Right ventricle myocardium superior (tissue), 1 donor: Measurements from ENCODE around the gene PRDM2. TPM values are rescaled to one million over a fixed set of nuclear protein-coding genes. Genes with fewer than 3 reads are reported as not detected.

Experiments used
- ATAC-seq: fragments of 200-7000 bp; cut with Tn5 transposase; one replicate; pipeline ENCODE4 v1.9.1; 2020; ENCODE audit warnings: mild to moderate bottlenecking; ENCODE audit not compliant: poor library complexity
- DNase-seq: peaks from one replicate; pipeline ENCODE4 v3.0.0-alpha.2; 2020
- intact Hi-C: fragments of 100-400 bp; cut with DNase I; formaldehyde crosslinking; loops from one replicate; pipeline ENCODE4 v1.11.2; 2022
- total RNA-seq: library from RNA; stranded (reverse); fragmentation: NEBNext Ultra II Directional; extraction: Animal tissue kit (Norgen Biotek cat#: 25700); gene quantifications from one replicate; pipeline ENCODE4 v1.2.1, GENCODE V29; 2021
- donor health status: DM: no; HTN: yes; CAD: no; lungs with severe emphysema.

The PRDM2 gene
- total RNA-seq, 1 donor from 2014 or later = 32.9 TPM

- intact Hi-C loops = no loop called here
- DNase-seq (no peak), ATAC-seq (no peak)
Observed at GRCh38 chr1:13801655-13802486, 101.9 kb downstream of the PRDM2 start.

GRCh38 chr1:13802782-13803545 is 103.0 kb downstream of the PRDM2 start:
- ATAC-seq (no peak), DNase-seq (no peak)
- intact Hi-C loops = no loop called here

- ATAC-seq = no peak
- DNase-seq = no peak
- intact Hi-C loops = no loop called here
Observed at GRCh38 chr1:13803546-13804239, 103.7 kb downstream of the PRDM2 start.

GRCh38 chr1:13804240-13804633 is 104.2 kb downstream of the PRDM2 start:
- ATAC-seq = no peak
- DNase-seq = no peak
- intact Hi-C loops = no loop called here

- ATAC-seq = no peak
- no peak for DNase-seq
- intact Hi-C loops = no loop called here
Observed at GRCh38 chr1:13805431-13805830, 105.4 kb downstream of the PRDM2 start.

- DNase-seq (no peak), ATAC-seq (no peak)
- intact Hi-C loops = no loop called here
Observed at GRCh38 chr1:13806108-13806507, 106.1 kb downstream of the PRDM2 start.

GRCh38 chr1:13807209-13807608 is 107.2 kb downstream of the PRDM2 start:
- ATAC-seq (no peak), DNase-seq (no peak)
- intact Hi-C loops = no loop called here

- intact Hi-C loops = no loop called here
- DNase-seq = peak; percentile 82
- peak; percentile 32 for ATAC-seq
Observed at GRCh38 chr1:13808729-13809131, 108.7 kb downstream of the PRDM2 start.

- no peak for DNase-seq
- intact Hi-C loops = no loop called here
- no peak for ATAC-seq
Observed at GRCh38 chr1:13809461-13810159, 109.6 kb downstream of the PRDM2 start.

- DNase-seq (no peak), ATAC-seq (no peak)
- intact Hi-C loops = no loop called here
Observed at GRCh38 chr1:13812456-13813397, 112.7 kb downstream of the PRDM2 start.

GRCh38 chr1:13813398-13814012 is 113.5 kb downstream of the PRDM2 start:
- intact Hi-C loops = no loop called here
- DNase-seq (peak; percentile 63), ATAC-seq (no peak)

- DNase-seq (no peak), ATAC-seq (peak; percentile 18)
- intact Hi-C loops = no loop called here
Observed at GRCh38 chr1:13814131-13814530, 114.1 kb downstream of the PRDM2 start.

- DNase-seq (no peak), ATAC-seq (no peak)
- intact Hi-C loops = no loop called here
Observed at GRCh38 chr1:13816016-13816760, 116.2 kb downstream of the PRDM2 start.

- no peak for DNase-seq
- intact Hi-C loops = no loop called here
- ATAC-seq = no peak
Observed at GRCh38 chr1:13817906-13818305, 117.9 kb downstream of the PRDM2 start.

GRCh38 chr1:13818926-13819325 is 118.9 kb downstream of the PRDM2 start:
- no peak for ATAC-seq
- intact Hi-C loops = no loop called here
- no peak for DNase-seq

- ATAC-seq (no peak), DNase-seq (no peak)
- intact Hi-C loops = loop anchor here (10.0 kb wide), 1 partner anchor 155 kb away; no protein-coding TSS in a partner anchor
Observed at GRCh38 chr1:13819642-13820041, 119.7 kb downstream of the PRDM2 start.

- DNase-seq = no peak
- intact Hi-C loops = loop anchor here (10.0 kb wide), 1 partner anchor 155 kb away; no protein-coding TSS in a partner anchor
Observed at GRCh38 chr1:13820055-13820454, 120.1 kb downstream of the PRDM2 start.

More at GRCh38 chr1:13820055-13820454, 120.1 kb downstream of the PRDM2 start:
- no peak for ATAC-seq
